ENCODE data around the gene PROX2. TPM values are rescaled to one million over a fixed set of nuclear protein-coding genes. Genes with fewer than 3 reads are reported as not detected.

The PROX2 gene, protein sequence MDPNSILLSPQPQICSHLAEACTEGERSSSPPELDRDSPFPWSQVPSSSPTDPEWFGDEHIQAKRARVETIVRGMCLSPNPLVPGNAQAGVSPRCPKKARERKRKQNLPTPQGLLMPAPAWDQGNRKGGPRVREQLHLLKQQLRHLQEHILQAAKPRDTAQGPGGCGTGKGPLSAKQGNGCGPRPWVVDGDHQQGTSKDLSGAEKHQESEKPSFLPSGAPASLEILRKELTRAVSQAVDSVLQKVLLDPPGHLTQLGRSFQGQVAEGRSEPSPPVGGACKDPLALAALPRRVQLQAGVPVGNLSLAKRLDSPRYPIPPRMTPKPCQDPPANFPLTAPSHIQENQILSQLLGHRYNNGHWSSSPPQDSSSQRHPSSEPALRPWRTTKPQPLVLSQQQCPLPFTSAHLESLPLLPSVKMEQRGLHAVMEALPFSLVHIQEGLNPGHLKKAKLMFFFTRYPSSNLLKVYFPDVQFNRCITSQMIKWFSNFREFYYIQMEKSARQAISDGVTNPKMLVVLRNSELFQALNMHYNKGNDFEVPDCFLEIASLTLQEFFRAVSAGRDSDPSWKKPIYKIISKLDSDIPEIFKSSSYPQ
- polyA plus RNA-seq (ENCODE audit: low read depth in 6 of 6) = under 1 TPM in 1 of 6 donors, not detected in 5; 0.22 TPM

DNA sequence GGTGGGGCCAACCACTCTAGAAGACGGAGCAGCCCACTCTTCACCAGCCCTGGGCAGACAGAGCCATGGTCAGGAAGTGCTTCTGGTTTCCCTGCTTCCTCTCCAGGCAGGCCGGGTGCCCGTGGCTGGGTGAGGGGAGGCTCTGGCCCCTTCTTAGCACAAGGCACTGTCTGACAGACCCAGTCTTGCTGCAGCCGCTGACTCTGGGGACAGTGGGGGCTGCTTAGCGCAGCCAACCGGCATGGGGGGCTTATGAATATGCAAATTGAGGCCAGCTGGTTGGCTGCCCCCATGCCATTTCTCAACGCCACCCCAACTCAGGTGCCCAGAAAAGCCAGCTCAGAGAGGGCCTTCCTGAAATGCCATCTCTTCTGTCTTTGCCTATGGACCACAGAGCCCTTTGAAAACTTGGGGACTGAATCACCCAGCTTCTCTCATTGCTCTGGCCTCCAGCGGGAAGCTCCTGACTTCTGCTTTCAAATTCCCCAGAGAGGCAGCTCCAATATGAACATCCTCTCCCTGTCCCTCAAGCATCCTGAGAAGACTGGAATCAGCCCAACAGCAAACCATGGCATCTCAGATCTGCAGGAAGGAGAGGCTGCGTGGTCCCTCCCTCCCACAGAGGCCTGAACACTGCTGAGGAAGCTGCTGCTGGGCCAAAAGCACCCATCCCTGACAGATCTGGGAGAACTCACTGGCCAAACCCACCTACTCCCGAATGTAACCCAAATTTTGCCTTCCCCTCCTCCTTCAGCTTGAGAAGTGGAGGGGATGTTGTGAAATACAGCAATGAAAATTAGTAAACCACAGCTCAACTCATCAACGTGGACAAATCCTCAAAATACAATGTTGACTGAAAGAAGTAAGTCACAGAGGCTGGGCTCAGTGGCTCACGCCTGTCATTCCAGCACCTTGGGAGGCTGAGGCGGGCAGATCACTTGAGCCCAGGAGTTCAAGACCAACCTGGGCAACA lies at the start of gene PROX2:
TSS of gene PROX2 (minus strand) at position 205 of the 973 bp plus-strand sequence. CDS start 12,311 bp downstream, outside the sequence.
- peak; percentile 47 to 52 for ATAC-seq (ENCODE audit: low read depth in 2 of 2)
- H3K4me1 Mint-ChIP-seq = peaks cover 21 to 27% (median 23%) of the 10 kb centered on the region in 3 donors
- H3K4me3 Mint-ChIP-seq = peak within 1 kb of the TSS in 6 of 8 donors; percentile 4 to 74 (median 41)
- H3K9me3 Mint-ChIP-seq = no peaks in the 10 kb centered on the region
- H3K27me3 Mint-ChIP-seq = no peaks in the 10 kb centered on the region
- H3K27ac Mint-ChIP-seq = peak within 1 kb of the TSS in 3 of 6 donors; percentile 50 to 93 (median 72)
- H3K36me3 Mint-ChIP-seq = no peaks in the 10 kb centered on the region
- no peak for DNase-seq

- ATAC-seq (ENCODE audit: low read depth in 2 of 2) = no peak
- peak overlapping the region in 1 of 6 donors; percentile 65 for H3K27ac Mint-ChIP-seq
- peaks cover 6 to 17% (median 14%) of the 10 kb centered on the region in 3 donors for H3K27me3 Mint-ChIP-seq
- H3K4me1 Mint-ChIP-seq = peaks cover 5 to 13% (median 6%) of the 10 kb centered on the region in 3 donors
- peaks cover 0 to 2% (median 0%) of the 10 kb centered on the region in 7 donors for H3K9me3 Mint-ChIP-seq
- no peak for DNase-seq
- no peaks in the 10 kb centered on the region for H3K36me3 Mint-ChIP-seq
- peak overlapping the region in 1 of 8 donors; percentile 5 for H3K4me3 Mint-ChIP-seq
Measured at GRCh38 chr14:74924061-74924460, 48.1 kb upstream of the PROX2 start.

DNA sequence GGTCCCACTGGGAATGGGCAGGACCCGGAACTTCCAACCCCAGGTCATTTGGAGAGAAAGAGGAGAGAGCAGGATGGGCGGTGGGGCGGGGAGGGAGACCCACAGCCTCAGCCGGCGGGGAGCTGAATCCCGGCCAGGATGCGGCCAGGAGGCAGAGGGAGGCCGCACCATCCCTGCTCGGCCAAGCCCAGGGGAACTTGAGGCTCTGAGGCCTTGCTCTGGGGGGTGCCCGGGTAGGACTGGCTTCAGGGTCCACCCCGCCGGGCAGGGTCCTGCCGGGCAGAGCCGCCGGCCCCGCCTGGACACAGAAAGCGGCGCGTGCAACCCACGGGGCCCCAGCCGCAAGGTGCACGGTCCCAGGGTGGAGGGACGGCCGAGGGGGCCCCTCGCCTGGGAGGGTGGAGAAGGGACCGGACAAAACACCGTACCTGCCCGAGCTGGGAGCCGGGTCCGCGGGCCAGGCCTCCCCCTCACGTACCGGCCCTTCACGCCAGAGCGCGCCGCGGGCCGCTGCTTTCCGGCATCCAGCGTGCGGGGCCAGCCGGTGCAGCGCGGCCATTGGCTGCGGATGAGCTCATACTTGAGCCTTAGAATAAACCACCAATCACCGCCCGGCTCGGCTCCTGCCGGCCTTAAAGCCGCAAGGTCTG lies 46.9 kb upstream of the PROX2 start, which contains the start of gene RPS6KL1:
TSS of gene RPS6KL1 (minus strand) at position 509 of the 650 bp plus-strand sequence. CDS start 1,719 bp downstream, outside the sequence.
- H3K9me3 Mint-ChIP-seq = peaks cover 0 to 2% (median 0%) of the 10 kb centered on the region in 7 donors
- peaks cover 6 to 17% (median 14%) of the 10 kb centered on the region in 3 donors for H3K27me3 Mint-ChIP-seq
- no peaks in the 10 kb centered on the region for H3K36me3 Mint-ChIP-seq
- peaks cover 5 to 13% (median 6%) of the 10 kb centered on the region in 3 donors for H3K4me1 Mint-ChIP-seq
- H3K27ac Mint-ChIP-seq = peak within 1 kb of the TSS in 2 of 6 donors; percentile 22 to 32
- DNase-seq (no peak), ATAC-seq (ENCODE audit: low read depth in 2 of 2) (peak; percentile 94 to 97)
- peak within 1 kb of the TSS in 7 of 8 donors; percentile 41 to 75 (median 60) for H3K4me3 Mint-ChIP-seq

- ATAC-seq (ENCODE audit: low read depth in 2 of 2) = no peak
- no peaks in the 10 kb centered on the region for H3K36me3 Mint-ChIP-seq
- peaks cover 0 to 2% (median 0%) of the 10 kb centered on the region in 7 donors for H3K9me3 Mint-ChIP-seq
- H3K4me1 Mint-ChIP-seq = peaks cover 5 to 13% (median 6%) of the 10 kb centered on the region in 3 donors
- H3K27me3 Mint-ChIP-seq = peaks cover 6 to 17% (median 14%) of the 10 kb centered on the region in 3 donors
- peak overlapping the region in 2 of 6 donors; percentile 22 to 32 for H3K27ac Mint-ChIP-seq
- H3K4me3 Mint-ChIP-seq = peak overlapping the region in 7 of 8 donors; percentile 16 to 75 (median 60)
- no peak for DNase-seq
Measured at GRCh38 chr14:74921987-74922751, 46.2 kb upstream of the PROX2 start.

DNA sequence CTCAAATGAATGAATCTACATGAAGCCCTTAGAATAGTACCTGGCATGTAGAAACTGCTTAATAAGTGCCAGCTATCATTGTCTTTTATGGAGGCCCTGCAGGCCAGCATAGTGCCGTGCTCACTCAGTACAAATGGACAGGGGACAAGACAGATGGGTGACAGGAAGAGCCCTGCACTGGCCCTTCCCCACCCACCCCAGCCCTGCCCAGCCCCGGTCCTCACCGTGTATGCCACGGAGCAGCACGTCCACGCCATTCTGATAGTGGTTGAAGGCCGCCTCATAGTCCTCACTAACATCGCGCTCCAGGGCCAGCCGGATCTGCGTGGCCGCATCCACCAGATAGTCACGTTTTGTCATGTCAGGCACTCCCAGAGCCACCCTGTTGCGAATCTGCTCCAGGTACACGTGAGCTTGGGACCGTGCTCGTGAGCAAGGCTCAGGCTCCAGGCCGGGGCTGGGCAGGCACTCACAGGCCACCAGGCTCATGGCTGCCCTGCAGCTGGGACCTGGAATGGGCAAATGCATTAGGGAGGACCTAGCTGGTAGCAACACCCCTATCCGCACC lies 45.2 kb upstream of the PROX2 start:
- ATAC-seq (ENCODE audit: low read depth in 2 of 2) (no peak), DNase-seq (no peak)
- Mint-ChIP-seq H3K27ac (no peak overlapping the region), H3K9me3 (peaks cover 0 to 2% (median 0%) of the 10 kb centered on the region in 7 donors), H3K4me3 (peak overlapping the region in 1 of 8 donors; percentile 16), H3K27me3 (peaks cover 6 to 10% (median 6%) of the 10 kb centered on the region in 3 donors), H3K36me3 (no peaks in the 10 kb centered on the region), H3K4me1 (peaks cover 5 to 13% (median 6%) of the 10 kb centered on the region in 3 donors)

GRCh38 chr14:74920281-74920680 lies 44.3 kb upstream of the PROX2 start:
- H3K27ac Mint-ChIP-seq = no peak overlapping the region
- H3K27me3 Mint-ChIP-seq = peaks cover 0 to 6% (median 5%) of the 10 kb centered on the region in 3 donors
- no peaks in the 10 kb centered on the region for H3K9me3 Mint-ChIP-seq
- DNase-seq = no peak
- peaks cover 5 to 13% (median 6%) of the 10 kb centered on the region in 3 donors for H3K4me1 Mint-ChIP-seq
- peak overlapping the region in 2 of 8 donors; percentile 25 to 32 for H3K4me3 Mint-ChIP-seq
- no peaks in the 10 kb centered on the region for H3K36me3 Mint-ChIP-seq
- ATAC-seq (ENCODE audit: low read depth in 2 of 2) = no peak

- H3K4me1 Mint-ChIP-seq = peaks cover 5 to 13% (median 6%) of the 10 kb centered on the region in 3 donors
- ATAC-seq (ENCODE audit: low read depth in 2 of 2) (no peak), DNase-seq (no peak)
- H3K27me3 Mint-ChIP-seq = peaks cover 0 to 5% (median 0%) of the 10 kb centered on the region in 3 donors
- H3K27ac Mint-ChIP-seq = peak overlapping the region in 1 of 6 donors; percentile 28
- H3K4me3 Mint-ChIP-seq = no peak overlapping the region
- no peaks in the 10 kb centered on the region for H3K36me3 Mint-ChIP-seq
- H3K9me3 Mint-ChIP-seq = no peaks in the 10 kb centered on the region
Measured at GRCh38 chr14:74919421-74920165, 43.6 kb upstream of the PROX2 start.

DNA sequence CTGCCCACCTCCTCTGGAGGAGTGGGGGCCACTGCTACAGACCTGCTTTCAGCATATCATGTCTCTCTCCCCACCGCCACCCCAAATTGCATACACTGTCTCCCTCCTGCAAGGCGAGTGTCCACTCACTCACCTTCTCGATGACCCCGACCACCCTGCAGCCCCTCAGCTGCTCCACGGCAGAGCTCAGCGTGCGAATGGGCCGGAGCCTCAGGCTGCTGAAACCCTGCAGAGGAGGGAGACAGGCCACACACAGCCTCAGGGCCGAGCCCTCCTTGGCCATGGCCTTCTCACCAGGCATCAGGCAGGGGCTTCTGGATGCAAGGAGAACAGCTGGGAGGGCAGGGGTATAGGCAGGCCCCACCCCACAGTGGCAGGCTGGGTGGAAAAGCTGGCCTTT lies 42.4 kb upstream of the PROX2 start:
- ATAC-seq (ENCODE audit: low read depth in 2 of 2) (no peak), DNase-seq (no peak)
- no peaks in the 10 kb centered on the region for H3K36me3 Mint-ChIP-seq
- H3K9me3 Mint-ChIP-seq = no peaks in the 10 kb centered on the region
- no peaks in the 10 kb centered on the region for H3K27me3 Mint-ChIP-seq
- H3K4me1 Mint-ChIP-seq = peaks cover 0 to 6% (median 0%) of the 10 kb centered on the region in 3 donors
- no peak overlapping the region for H3K27ac Mint-ChIP-seq
- H3K4me3 Mint-ChIP-seq = no peak overlapping the region

GRCh38 chr14:74917646-74918081 lies 41.7 kb upstream of the PROX2 start:
- DNase-seq = no peak
- H3K27me3 Mint-ChIP-seq = no peaks in the 10 kb centered on the region
- peak overlapping the region in 2 of 6 donors; percentile 13 to 85 for H3K27ac Mint-ChIP-seq
- H3K36me3 Mint-ChIP-seq = no peaks in the 10 kb centered on the region
- ATAC-seq (ENCODE audit: low read depth in 2 of 2) = no peak
- no peak overlapping the region for H3K4me3 Mint-ChIP-seq
- H3K4me1 Mint-ChIP-seq = peaks cover 0 to 4% (median 0%) of the 10 kb centered on the region in 3 donors
- H3K9me3 Mint-ChIP-seq = no peaks in the 10 kb centered on the region

- H3K27ac Mint-ChIP-seq = peak overlapping the region in 2 of 6 donors; percentile 13 to 85
- ATAC-seq (ENCODE audit: low read depth in 2 of 2) = no peak
- DNase-seq = no peak
Measured at GRCh38 chr14:74917178-74917543, 41.2 kb upstream of the PROX2 start.

DNA sequence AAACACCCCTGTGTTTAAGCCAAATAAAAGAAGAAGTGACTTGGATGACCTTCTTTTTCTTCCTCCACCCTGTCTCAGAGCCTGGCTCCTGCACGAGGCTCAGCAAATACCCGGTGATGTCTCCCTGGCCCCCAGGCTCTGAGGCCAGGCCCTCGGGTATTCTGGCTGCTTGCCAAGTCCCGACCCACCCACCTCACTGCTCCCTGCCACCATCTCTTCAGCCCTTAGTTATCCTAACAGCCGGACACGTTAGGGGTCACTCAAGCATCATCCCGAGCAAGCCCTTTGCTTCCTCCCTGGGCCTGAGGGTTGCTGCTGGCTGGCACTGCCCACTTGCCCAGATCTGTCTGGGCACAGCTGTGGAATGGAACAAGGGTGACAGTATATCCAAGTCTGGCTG lies 39.9 kb upstream of the PROX2 start:
- no peak for ATAC-seq (ENCODE audit: low read depth in 2 of 2)
- no peak overlapping the region for H3K4me3 Mint-ChIP-seq

More at GRCh38 chr14:74917178-74917543, 41.2 kb upstream of the PROX2 start:
- Mint-ChIP-seq H3K27me3 (no peaks in the 10 kb centered on the region), H3K36me3 (no peaks in the 10 kb centered on the region), H3K4me3 (no peak overlapping the region), H3K4me1 (peaks cover 0 to under 1% (median 0%) of the 10 kb centered on the region in 3 donors), H3K9me3 (no peaks in the 10 kb centered on the region)

More for the DNA sequence above, 39.9 kb upstream of the PROX2 start:
- Mint-ChIP-seq H3K36me3 (no peaks in the 10 kb centered on the region), H3K27me3 (no peaks in the 10 kb centered on the region), H3K4me1 (peaks cover 0 to 2% (median 0%) of the 10 kb centered on the region in 3 donors), H3K9me3 (no peaks in the 10 kb centered on the region), H3K27ac (no peak overlapping the region)
- no peak for DNase-seq
